CD14-positive monocyte (primary cell): ENCODE data around the gene EIF4B. TPM values are rescaled to one million over a fixed set of nuclear protein-coding genes. Genes with fewer than 3 reads are reported as not detected.

Experiments used
- DNase-seq, 3 donors: peaks; one replicate each; pipeline ENCODE4 v3.0.0-alpha.2; 2011 to 2022
- H2AFZ ChIP-seq: 2 replicates; pipeline ENCODE4 v1.6.0; 2012; ENCODE audit warnings: mild to moderate bottlenecking, low read depth, low read length, inconsistent platforms; ENCODE audit not compliant: insufficient read depth, poor library complexity, severe bottlenecking
- H3K27ac ChIP-seq, 2 donors: 1 replicate in 1 of 2; 2 replicates in 1 of 2; pipeline ENCODE4 v1.5.1; 2012 to 2013; ENCODE audit warnings: low read length in 2 of 2, control low read depth in 1 of 2, inconsistent platforms in 1 of 2, low read depth in 1 of 2, mild to moderate bottlenecking in 1 of 2
- H3K27me3 ChIP-seq, 2 donors: one replicate each; pipeline versions ENCODE4 v1.6.0 to v1.6.1; 2011 to 2013; ENCODE audit warnings: low read length in 2 of 2; ENCODE audit not compliant: control insufficient read depth in 2 of 2, insufficient read depth in 2 of 2
- H3K36me3 ChIP-seq, 2 donors: replicated peaks in 1 of 2; 1 replicate in 1 of 2; 2 replicates in 1 of 2; pipeline versions ENCODE4 v1.5.1 to v1.6.1; 2012 to 2013; ENCODE audit warnings: low read length in 2 of 2, control low read depth in 1 of 2, inconsistent platforms in 1 of 2, mild to moderate bottlenecking in 1 of 2; ENCODE audit not compliant: insufficient read depth in 2 of 2, control insufficient read depth in 1 of 2
- H3K4me1 ChIP-seq, 2 donors: 1 replicate in 1 of 2; 2 replicates in 1 of 2; pipeline versions ENCODE4 v1.5.1 to v1.6.1; 2012 to 2013; ENCODE audit warnings: low read length in 2 of 2, control low read depth in 1 of 2, inconsistent platforms in 1 of 2, mild to moderate bottlenecking in 1 of 2, moderate library complexity in 1 of 2; ENCODE audit not compliant: insufficient read depth in 2 of 2, control insufficient read depth in 1 of 2
- H3K4me2 ChIP-seq: replicated peaks from 2 replicates; pipeline ENCODE3; 2012; ENCODE audit warnings: low read length, moderate library complexity, mild to moderate bottlenecking; ENCODE audit not compliant: poor library complexity, severe bottlenecking; ENCODE audit errors: extremely low read depth
- H3K4me3 ChIP-seq, 3 experiments: fragments of 200-600 bp in 1 of 3; sonication (generic) in 1 of 3; replicated peaks in 1 of 3; 1 replicate in 2 of 3; 2 replicates in 1 of 3; pipeline ENCODE4 v1.5.1; 2011 to 2013; ENCODE audit warnings: low read length in 3 of 3, mild to moderate bottlenecking in 3 of 3, control low read depth in 2 of 3, low read depth in 2 of 3, inconsistent platforms in 1 of 3, moderate library complexity in 1 of 3
- H3K79me2 ChIP-seq: 2 replicates; pipeline ENCODE4 v1.6.0; 2012; ENCODE audit warnings: mild to moderate bottlenecking, control low read depth, inconsistent platforms, low read length, moderate library complexity; ENCODE audit not compliant: insufficient read depth
- H3K9ac ChIP-seq: 2 replicates; pipeline ENCODE4 v1.6.0; 2017; ENCODE audit warnings: low read length, mild to moderate bottlenecking; ENCODE audit not compliant: insufficient read depth, poor library complexity, severe bottlenecking
- H3K9me3 ChIP-seq, 2 donors: replicated peaks in 1 of 2; 1 replicate in 1 of 2; 2 replicates in 1 of 2; pipeline versions ENCODE4 v1.5.1 to v1.6.1; 2012 to 2013; ENCODE audit warnings: low read length in 2 of 2, control low read depth in 1 of 2; ENCODE audit not compliant: control insufficient read depth in 1 of 2, insufficient read depth in 1 of 2
- H4K20me1 ChIP-seq: 2 replicates; pipeline ENCODE4 v1.6.0; 2012; ENCODE audit warnings: mild to moderate bottlenecking, low read length, control low read depth, moderate library complexity; ENCODE audit not compliant: insufficient read depth
- H3K27ac Mint-ChIP-seq, 7 donors: one replicate each; pipeline ENCODE4 v1.8.0; 2020; ENCODE audit warnings: mild to moderate bottlenecking in 7 of 7, mixed read lengths in 7 of 7, moderate library complexity in 6 of 7, inconsistent platforms in 2 of 7
- H3K27me3 Mint-ChIP-seq, 3 donors: one replicate each; pipeline ENCODE4 v1.8.0; 2021 to 2022; ENCODE audit warnings: low read depth in 3 of 3, mild to moderate bottlenecking in 3 of 3, mixed read lengths in 3 of 3, moderate library complexity in 3 of 3, inconsistent platforms in 1 of 3
- H3K36me3 Mint-ChIP-seq, 2 donors: one replicate each; pipeline ENCODE4 v1.8.0; 2020; ENCODE audit warnings: mixed read lengths in 2 of 2, inconsistent platforms in 1 of 2, mild to moderate bottlenecking in 1 of 2
- H3K4me1 Mint-ChIP-seq: one replicate; pipeline ENCODE4 v1.8.0; 2020; ENCODE audit warnings: mild to moderate bottlenecking, mixed read lengths
- H3K4me3 Mint-ChIP-seq, 2 donors: one replicate each; pipeline ENCODE4 v1.8.0; 2020; ENCODE audit warnings: mild to moderate bottlenecking in 2 of 2, mixed read lengths in 2 of 2, moderate library complexity in 1 of 2
- H3K9me3 Mint-ChIP-seq, 7 donors: one replicate each; pipeline ENCODE4 v1.8.0; 2020 to 2022; ENCODE audit warnings: mixed read lengths in 7 of 7, mild to moderate bottlenecking in 6 of 7, moderate library complexity in 6 of 7, inconsistent platforms in 2 of 7
- WGBS: methylation state at CpG from one replicate; pipeline ENCODE4 v1.1.5; 2013; ENCODE audit warnings: missing lambda C conversion rate; ENCODE audit not compliant: insufficient coverage; 5-methylcytosine and 5-hydroxymethylcytosine counted together
- intact Hi-C, 2 donors: fragments of 100-400 bp; cut with micrococcal nuclease; formaldehyde crosslinking; loops; one replicate each; pipeline versions ENCODE4 v1.15.0 to v1.15.1; 2023
- polyA plus RNA-seq, 3 donors: library from polyadenylated mRNA; depleted of rRNA in 1 of 3; unstranded in 2 of 3; stranded (reverse) in 1 of 3; fragments of 300-500 nt in 2 of 3; fragments of >200 nt in 1 of 3; fragmentation: Illumina TruSeq in 2 of 3; gene quantifications; 1 replicate in 2 of 3; 2 replicates in 1 of 3; pipeline ENCODE4 v1.2.3, GENCODE V29; 2012 to 2021
- TF ChIP-seq, protein P1 (sequence below): fragments of 200-600 bp; IDR thresholded peaks from one replicate; pipeline ENCODE4 v1.8.0; 2022; ENCODE audit warnings: antibody characterized with exemption, mild to moderate bottlenecking

The EIF4B gene
- polyA plus RNA-seq, 3 donors, result 41.2 to 185 (median 58.6) TPM

GRCh38 chr12:53012928-53013327 lies 6.7 kb downstream of the EIF4B start:
- TF ChIP-seq, protein P1, sequence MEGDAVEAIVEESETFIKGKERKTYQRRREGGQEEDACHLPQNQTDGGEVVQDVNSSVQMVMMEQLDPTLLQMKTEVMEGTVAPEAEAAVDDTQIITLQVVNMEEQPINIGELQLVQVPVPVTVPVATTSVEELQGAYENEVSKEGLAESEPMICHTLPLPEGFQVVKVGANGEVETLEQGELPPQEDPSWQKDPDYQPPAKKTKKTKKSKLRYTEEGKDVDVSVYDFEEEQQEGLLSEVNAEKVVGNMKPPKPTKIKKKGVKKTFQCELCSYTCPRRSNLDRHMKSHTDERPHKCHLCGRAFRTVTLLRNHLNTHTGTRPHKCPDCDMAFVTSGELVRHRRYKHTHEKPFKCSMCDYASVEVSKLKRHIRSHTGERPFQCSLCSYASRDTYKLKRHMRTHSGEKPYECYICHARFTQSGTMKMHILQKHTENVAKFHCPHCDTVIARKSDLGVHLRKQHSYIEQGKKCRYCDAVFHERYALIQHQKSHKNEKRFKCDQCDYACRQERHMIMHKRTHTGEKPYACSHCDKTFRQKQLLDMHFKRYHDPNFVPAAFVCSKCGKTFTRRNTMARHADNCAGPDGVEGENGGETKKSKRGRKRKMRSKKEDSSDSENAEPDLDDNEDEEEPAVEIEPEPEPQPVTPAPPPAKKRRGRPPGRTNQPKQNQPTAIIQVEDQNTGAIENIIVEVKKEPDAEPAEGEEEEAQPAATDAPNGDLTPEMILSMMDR, result no peak
- H3K79me2 ChIP-seq, result peaks cover 98% of the 10 kb centered on the region
- H3K4me2 ChIP-seq, result no peak overlapping the region
- peaks cover 0 to 1% (median 0%) of the 10 kb centered on the region in 3 donors for H3K27me3 Mint-ChIP-seq
- H3K9ac ChIP-seq, result no peak overlapping the region
- no peak overlapping the region for H3K27ac Mint-ChIP-seq
- H3K9me3 Mint-ChIP-seq, result no peaks in the 10 kb centered on the region
- H3K4me1 Mint-ChIP-seq, result peaks cover 13% of the 10 kb centered on the region
- H3K36me3 Mint-ChIP-seq, result peaks cover 31 to 50% of the 10 kb centered on the region in 2 donors
- H4K20me1 ChIP-seq, result peaks cover 99% of the 10 kb centered on the region
- WGBS, result 80% methylated on average over 1 of the region's 3 CpGs
- H3K9me3 ChIP-seq, result no peaks in the 10 kb centered on the region
- no peaks in the 10 kb centered on the region for H3K27me3 ChIP-seq
- H2AFZ ChIP-seq, result no peak overlapping the region
- intact Hi-C loops, result no loop called here
- peaks cover 21 to 58% of the 10 kb centered on the region in 2 donors for H3K36me3 ChIP-seq
- H3K4me1 ChIP-seq, result peaks cover 2 to 7% of the 10 kb centered on the region in 2 donors
- no peak overlapping the region for H3K4me3 ChIP-seq
- no peak overlapping the region for H3K4me3 Mint-ChIP-seq
- H3K27ac ChIP-seq, result no peak overlapping the region
- DNase-seq, result no peak

DNA sequence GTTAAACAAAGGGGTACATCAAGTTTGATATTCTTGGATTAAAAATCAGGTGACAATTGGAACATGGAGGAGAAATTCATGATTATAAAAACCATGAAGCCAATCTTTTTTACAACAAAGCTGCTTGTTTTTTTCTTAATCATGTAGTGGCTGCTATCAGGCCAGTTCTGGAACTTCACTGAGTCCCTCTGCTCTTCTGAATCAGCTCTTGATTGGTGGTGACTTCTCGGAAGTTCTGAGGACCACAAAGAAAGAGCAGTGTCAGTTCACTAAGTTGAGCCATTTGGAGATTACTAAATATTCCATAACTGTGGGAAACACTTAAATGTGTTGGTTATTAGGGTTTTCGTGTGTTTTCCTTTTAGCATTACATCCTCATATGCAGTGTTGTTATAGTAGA lies 8.5 kb downstream of the EIF4B start:
- H4K20me1 ChIP-seq, result peaks cover 91% of the 10 kb centered on the region
- Mint-ChIP-seq H3K4me1 (peaks cover 8% of the 10 kb centered on the region), H3K9me3 (no peaks in the 10 kb centered on the region), H3K36me3 (peaks cover 39 to 57% of the 10 kb centered on the region in 2 donors), H3K4me3 (no peak overlapping the region), H3K27ac (peak overlapping the region in 2 of 7 donors; percentile 4 to 53), H3K27me3 (no peaks in the 10 kb centered on the region)
- no peak overlapping the region for H3K9ac ChIP-seq
- no peak overlapping the region for H2AFZ ChIP-seq
- no peaks in the 10 kb centered on the region for H3K4me1 ChIP-seq
- no CpG with 5 or more reads among the region's 2 CpGs for WGBS
- TF ChIP-seq, protein P1, result no peak
- intact Hi-C loops, result no loop called here
- H3K36me3 ChIP-seq, result peaks cover 31 to 68% of the 10 kb centered on the region in 2 donors
- no peaks in the 10 kb centered on the region for H3K9me3 ChIP-seq
- no peak overlapping the region for H3K4me2 ChIP-seq
- H3K27me3 ChIP-seq, result no peaks in the 10 kb centered on the region
- H3K79me2 ChIP-seq, result peaks cover 86% of the 10 kb centered on the region
- no peak for DNase-seq
- H3K4me3 ChIP-seq, result no peak overlapping the region
- peak overlapping the region in 1 of 2 donors; percentile 10 for H3K27ac ChIP-seq
